ENCODE results near the gene TRIM65.

The TRIM65 gene

DNA sequence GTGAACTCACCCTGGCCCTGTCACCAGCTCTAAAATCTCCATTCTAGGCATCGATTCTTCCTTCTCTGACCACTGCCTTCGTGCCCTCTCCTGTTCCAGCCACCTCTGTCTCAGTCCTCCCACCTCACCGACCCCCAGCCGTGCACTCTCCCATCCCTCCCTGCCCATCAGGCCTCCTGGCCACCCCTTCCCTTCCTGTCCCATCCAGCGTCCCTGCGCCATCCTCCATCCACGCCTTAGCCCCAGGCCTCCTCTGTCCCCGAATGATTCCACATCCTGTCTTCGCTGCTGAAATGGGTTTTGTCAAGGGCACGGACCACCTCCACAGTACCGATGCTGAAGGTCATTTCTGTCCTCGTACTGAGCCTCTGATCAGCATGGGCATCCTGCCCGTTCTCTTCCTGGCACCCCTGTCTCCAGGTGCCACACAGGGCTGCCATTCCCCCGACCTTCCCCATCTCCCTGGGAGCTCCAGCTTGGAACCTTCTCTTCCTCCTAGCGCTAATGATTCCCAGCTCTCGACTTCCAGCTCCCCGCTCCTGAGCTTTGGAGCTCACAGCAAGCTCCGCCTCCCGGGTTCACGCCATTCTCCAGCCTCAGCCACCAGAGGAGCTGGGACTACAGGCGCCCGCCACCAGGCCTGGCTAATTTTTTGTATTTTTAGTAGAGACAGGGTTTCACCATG is 2.6 kb downstream of the TRIM65 start:
- Histone ChIP-seq H3K4me2 (ENCODE audit: low read length) (no peak overlapping the region), H3K36me3 (ENCODE audit: insufficient read depth, low read length) (peaks cover 19% of the 10 kb centered on the region; the same call in 1 of the 2 replicates)
- no peak for TF ChIP-seq EZH2 (IDR thresholded peaks at IDR 0.05; ENCODE audit: borderline replicate concordance, low read length)
- TF ChIP-seq, protein P1, sequence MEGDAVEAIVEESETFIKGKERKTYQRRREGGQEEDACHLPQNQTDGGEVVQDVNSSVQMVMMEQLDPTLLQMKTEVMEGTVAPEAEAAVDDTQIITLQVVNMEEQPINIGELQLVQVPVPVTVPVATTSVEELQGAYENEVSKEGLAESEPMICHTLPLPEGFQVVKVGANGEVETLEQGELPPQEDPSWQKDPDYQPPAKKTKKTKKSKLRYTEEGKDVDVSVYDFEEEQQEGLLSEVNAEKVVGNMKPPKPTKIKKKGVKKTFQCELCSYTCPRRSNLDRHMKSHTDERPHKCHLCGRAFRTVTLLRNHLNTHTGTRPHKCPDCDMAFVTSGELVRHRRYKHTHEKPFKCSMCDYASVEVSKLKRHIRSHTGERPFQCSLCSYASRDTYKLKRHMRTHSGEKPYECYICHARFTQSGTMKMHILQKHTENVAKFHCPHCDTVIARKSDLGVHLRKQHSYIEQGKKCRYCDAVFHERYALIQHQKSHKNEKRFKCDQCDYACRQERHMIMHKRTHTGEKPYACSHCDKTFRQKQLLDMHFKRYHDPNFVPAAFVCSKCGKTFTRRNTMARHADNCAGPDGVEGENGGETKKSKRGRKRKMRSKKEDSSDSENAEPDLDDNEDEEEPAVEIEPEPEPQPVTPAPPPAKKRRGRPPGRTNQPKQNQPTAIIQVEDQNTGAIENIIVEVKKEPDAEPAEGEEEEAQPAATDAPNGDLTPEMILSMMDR (IDR thresholded peaks at IDR 0.05; ENCODE audit: low read length), result no peak

GRCh38 chr17:75893305-75894048 is 3.3 kb downstream of the TRIM65 start:
- no peaks in the 10 kb centered on the region for H3K79me2 ChIP-seq (ENCODE audit: insufficient read depth, low read length)

More for the DNA sequence above, 2.6 kb downstream of the TRIM65 start:
- H3K79me2 ChIP-seq (ENCODE audit: insufficient read depth, low read length), result no peaks in the 10 kb centered on the region
- H3K27me3 ChIP-seq (ENCODE audit: insufficient read depth, low read length), result no peaks in the 10 kb centered on the region
- H3K9me2 ChIP-seq (ENCODE audit: low read depth, low read length), result no peaks in the 10 kb centered on the region
- no peaks in the 10 kb centered on the region for H3K9me3 ChIP-seq (ENCODE audit: low read length)
- no peaks in the 10 kb centered on the region for H3F3A ChIP-seq (ENCODE audit: insufficient read depth, low read length)
- H3K4me3 ChIP-seq (ENCODE audit: low read depth, low read length, poor library complexity, severe bottlenecking), result no peak overlapping the region
- H3K27ac ChIP-seq (ENCODE audit: low read depth, low read length, poor library complexity, severe bottlenecking), result no peak overlapping the region
- no peaks in the 10 kb centered on the region for H4K20me1 ChIP-seq (ENCODE audit: insufficient read depth, low read length)
- no peak overlapping the region for H2AFZ ChIP-seq (ENCODE audit: low read length)
- peaks cover 24% of the 10 kb centered on the region for H3K4me1 ChIP-seq (ENCODE audit: insufficient read depth, low read length, severe bottlenecking)
- no peak overlapping the region for H3K9ac ChIP-seq (ENCODE audit: low read length)

DNA sequence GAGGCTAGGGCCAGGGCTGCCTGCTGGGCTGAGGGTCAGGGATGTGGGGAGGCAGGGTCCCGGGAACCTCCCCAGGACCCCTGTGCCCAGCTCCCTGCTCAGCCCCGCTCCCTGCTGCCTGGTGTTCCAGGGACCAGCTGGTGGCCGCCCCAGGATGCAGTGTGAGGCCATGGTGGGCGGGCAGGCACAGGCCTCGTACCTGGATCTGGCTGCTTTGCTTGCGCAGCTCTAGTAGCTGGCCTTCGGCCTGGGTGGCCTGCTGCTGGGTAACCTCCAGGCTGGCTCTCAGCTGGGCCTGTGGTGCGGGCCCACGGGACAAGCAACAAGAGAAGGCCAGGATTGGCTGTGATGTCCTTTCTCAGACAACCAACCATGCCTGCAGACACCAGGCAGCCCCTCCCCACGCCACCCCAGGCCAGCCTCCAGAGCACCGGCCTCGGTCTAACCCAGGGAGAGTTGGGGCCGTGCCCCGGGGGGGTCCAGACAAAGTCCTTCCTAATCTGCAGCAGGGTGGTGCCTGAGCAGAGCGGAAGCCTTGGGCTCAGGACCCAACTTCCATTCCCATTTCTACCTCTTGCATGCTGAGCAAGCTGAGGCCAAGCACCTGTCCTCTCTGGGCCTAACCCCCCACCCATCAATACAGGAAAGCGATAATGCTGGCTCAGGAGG is 4.1 kb downstream of the TRIM65 start:
- no peak for TF ChIP-seq EZH2 (IDR thresholded peaks at IDR 0.05; ENCODE audit: borderline replicate concordance, low read length)
- TF ChIP-seq, protein P1 (IDR thresholded peaks at IDR 0.05; ENCODE audit: low read length), result no peak

More at GRCh38 chr17:75893305-75894048, 3.3 kb downstream of the TRIM65 start:
- Histone ChIP-seq H3K4me3 (ENCODE audit: low read depth, low read length, poor library complexity, severe bottlenecking) (no peak overlapping the region), H3K9me3 (ENCODE audit: low read length) (no peaks in the 10 kb centered on the region), H3F3A (ENCODE audit: insufficient read depth, low read length) (no peaks in the 10 kb centered on the region), H3K9me2 (ENCODE audit: low read depth, low read length) (no peaks in the 10 kb centered on the region), H3K27ac (ENCODE audit: low read depth, low read length, poor library complexity, severe bottlenecking) (no peak overlapping the region), H2AFZ (ENCODE audit: low read length) (no peak overlapping the region), H3K9ac (ENCODE audit: low read length) (no peak overlapping the region), H3K4me1 (ENCODE audit: insufficient read depth, low read length, severe bottlenecking) (peaks cover 24% of the 10 kb centered on the region), H4K20me1 (ENCODE audit: insufficient read depth, low read length) (no peaks in the 10 kb centered on the region), H3K36me3 (ENCODE audit: insufficient read depth, low read length) (peaks cover 16% of the 10 kb centered on the region; the same call in 1 of the 2 replicates), H3K27me3 (ENCODE audit: insufficient read depth, low read length) (no peaks in the 10 kb centered on the region), H3K4me2 (ENCODE audit: low read length) (no peak overlapping the region)
- TF ChIP-seq, protein P1 (IDR thresholded peaks at IDR 0.05; ENCODE audit: low read length), result no peak
- TF ChIP-seq EZH2 (IDR thresholded peaks at IDR 0.05; ENCODE audit: borderline replicate concordance, low read length), result no peak

More for the DNA sequence above, 4.1 kb downstream of the TRIM65 start:
- Histone ChIP-seq H3K4me3 (ENCODE audit: low read depth, low read length, poor library complexity, severe bottlenecking) (no peak overlapping the region), H3K27ac (ENCODE audit: low read depth, low read length, poor library complexity, severe bottlenecking) (no peak overlapping the region), H3K27me3 (ENCODE audit: insufficient read depth, low read length) (no peaks in the 10 kb centered on the region), H3K9me2 (ENCODE audit: low read depth, low read length) (no peaks in the 10 kb centered on the region), H3K79me2 (ENCODE audit: insufficient read depth, low read length) (no peaks in the 10 kb centered on the region), H3F3A (ENCODE audit: insufficient read depth, low read length) (no peaks in the 10 kb centered on the region), H2AFZ (ENCODE audit: low read length) (no peak overlapping the region), H3K9ac (ENCODE audit: low read length) (no peak overlapping the region), H3K36me3 (ENCODE audit: insufficient read depth, low read length) (peaks cover 16% of the 10 kb centered on the region; the same call in 1 of the 2 replicates), H3K4me1 (ENCODE audit: insufficient read depth, low read length, severe bottlenecking) (peaks cover 24% of the 10 kb centered on the region), H4K20me1 (ENCODE audit: insufficient read depth, low read length) (no peaks in the 10 kb centered on the region), H3K4me2 (ENCODE audit: low read length) (no peak overlapping the region), H3K9me3 (ENCODE audit: low read length) (no peaks in the 10 kb centered on the region)

Data from OCI-LY1 (cell line).